Thyroid gland (tissue), 4 donors: ENCODE data around the gene PWP2. TPM values are rescaled to one million over a fixed set of nuclear protein-coding genes. Genes with fewer than 3 reads are reported as not detected.

Experiments
- DNase-seq, 2 donors: peaks; one replicate each; pipeline ENCODE4 v3.0.0-alpha.2; 2019
- H3K27ac ChIP-seq, 3 donors: fragments of 200-600 bp; sonication (generic); 1 replicate in 2 of 3; 2 replicates in 1 of 3; pipeline ENCODE4 v1.5.1; 2016 to 2019; ENCODE audit warnings: mild to moderate bottlenecking in 1 of 3, moderate library complexity in 1 of 3
- H3K27me3 ChIP-seq: fragments of 200-600 bp; sonication (generic); one replicate; pipeline ENCODE4 v1.5.1; 2019
- H3K36me3 ChIP-seq, 2 donors: fragments of 200-600 bp; sonication (generic); one replicate each; pipeline ENCODE4 v1.5.1; 2016 to 2019
- H3K4me1 ChIP-seq, 2 donors: fragments of 200-600 bp; sonication (generic); one replicate each; pipeline ENCODE4 v1.5.1; 2017 to 2019
- H3K4me3 ChIP-seq, 3 donors: fragments of 200-600 bp; sonication (generic); replicated peaks in 1 of 3; 1 replicate in 2 of 3; 2 replicates in 1 of 3; pipeline ENCODE4 v1.5.1; 2016; ENCODE audit warnings: mild to moderate bottlenecking in 1 of 3
- H3K9me3 ChIP-seq: fragments of 200-600 bp; sonication (generic); one replicate; pipeline ENCODE4 v1.5.1; 2017
- CTCF ChIP-seq, 6 experiments: fragments of 200-600 bp in 3 of 6; fragments of 450-650 bp in 3 of 6; sonication (generic) in 3 of 6; IDR thresholded peaks; one replicate each; pipeline ENCODE4 v1.5.1; 2016 to 2019; ENCODE audit warnings: antibody characterized with exemption in 6 of 6, mild to moderate bottlenecking in 2 of 6, inconsistent platforms in 1 of 6, moderate library complexity in 1 of 6
- POLR2A ChIP-seq, 2 donors: fragments of 450-650 bp; IDR thresholded peaks; one replicate each; pipeline ENCODE4 v1.6.1; 2017; ENCODE audit warnings: antibody characterized with exemption in 2 of 2, mild to moderate bottlenecking in 2 of 2, moderate library complexity in 1 of 2
- WGBS, 2 donors: methylation state at CpG; one replicate each; pipeline ENCODE4 v1.1.5; 2017; 5-methylcytosine and 5-hydroxymethylcytosine counted together
- intact Hi-C: fragments of 100-400 bp; cut with DNase I; formaldehyde crosslinking; loops from one replicate; pipeline ENCODE4 v1.15.1; 2023
- total RNA-seq, 4 donors: library from RNA; depleted of rRNA; stranded (reverse); fragments of >200 nt; gene quantifications; one replicate each; pipeline ENCODE4 v1.2.3, GENCODE V29; 2016

Gene PWP2
- total RNA-seq, 4 donors from 2014 or later = 5.8 to 20.5 (median 7.0) TPM

GRCh38 chr21:44086636-44087425 is 20.4 kb upstream of the PWP2 start:
- DNase-seq = no peak
- Histone ChIP-seq H3K9me3 (no peaks in the 10 kb centered on the region), H3K4me1 (peaks cover 14 to 17% of the 10 kb centered on the region in 2 donors), H3K36me3 (peaks cover 34 to 45% of the 10 kb centered on the region in 2 donors), H3K4me3 (no peak overlapping the region), H3K27ac (peak overlapping the region in 1 of 3 donors; percentile 18), H3K27me3 (no peaks in the 10 kb centered on the region)
- TF ChIP-seq POLR2A (IDR thresholded peaks at IDR 0.05) (no peak), CTCF (IDR thresholded peaks at IDR 0.05) (no peak)
- intact Hi-C loops = no loop called here
- 83 to 92% methylated on average over 16 to 19 of the region's 21 CpGs for WGBS, 2 donors

- Histone ChIP-seq H3K36me3 (peaks cover 36 to 50% of the 10 kb centered on the region in 2 donors), H3K27ac (no peak overlapping the region), H3K27me3 (no peaks in the 10 kb centered on the region), H3K4me1 (peaks cover 14 to 16% of the 10 kb centered on the region in 2 donors), H3K4me3 (no peak overlapping the region), H3K9me3 (no peaks in the 10 kb centered on the region)
- no peak for DNase-seq
- intact Hi-C loops = no loop called here
- TF ChIP-seq CTCF (IDR thresholded peaks at IDR 0.05) (no peak), POLR2A (IDR thresholded peaks at IDR 0.05) (no peak)
- WGBS, 2 donors = 91 to 94% methylated on average over 31 to 33 of the region's 33 CpGs
Observed at GRCh38 chr21:44087426-44088400, 19.5 kb upstream of the PWP2 start.

- intact Hi-C loops = no loop called here
- Histone ChIP-seq H3K36me3 (peaks cover 42 to 55% of the 10 kb centered on the region in 2 donors), H3K27ac (no peak overlapping the region), H3K4me1 (peaks cover 8 to 10% of the 10 kb centered on the region in 2 donors), H3K4me3 (no peak overlapping the region), H3K27me3 (no peaks in the 10 kb centered on the region), H3K9me3 (no peaks in the 10 kb centered on the region)
- no peak for DNase-seq
- no peak for TF ChIP-seq CTCF (IDR thresholded peaks at IDR 0.05)
- TF ChIP-seq POLR2A (IDR thresholded peaks at IDR 0.05) = no peak
- 93 to 97% methylated on average over 17 to 18 of the region's 18 CpGs for WGBS, 2 donors
Observed at GRCh38 chr21:44088401-44088780, 18.8 kb upstream of the PWP2 start.

GRCh38 chr21:44089001-44089911 is 17.9 kb upstream of the PWP2 start:
- Histone ChIP-seq H3K9me3 (no peaks in the 10 kb centered on the region), H3K27ac (no peak overlapping the region), H3K4me1 (peaks cover 0 to 2% of the 10 kb centered on the region in 2 donors), H3K4me3 (no peak overlapping the region), H3K27me3 (no peaks in the 10 kb centered on the region), H3K36me3 (peaks cover 49 to 62% of the 10 kb centered on the region in 2 donors)
- TF ChIP-seq POLR2A (IDR thresholded peaks at IDR 0.05) = no peak
- TF ChIP-seq CTCF (IDR thresholded peaks at IDR 0.05) = no peak
- DNase-seq = no peak
- intact Hi-C loops = no loop called here
- 91 to 93% methylated on average over 30 of the region's 30 CpGs for WGBS, 2 donors
